NCI-H1930 (cell line): ENCODE measurements around the gene NOXA1.
"Not testable (repeated sequence)": the region's sequence is repeated elsewhere in the genome, so short reads cannot be mapped to it uniquely, and the experiment has no call there.

Experiments used
- DNase-seq, 2 experiments: peaks; one replicate each; lab custom pipeline; 2025; lab: John Stamatoyannopoulos, UW

NOXA1 gene

DNA sequence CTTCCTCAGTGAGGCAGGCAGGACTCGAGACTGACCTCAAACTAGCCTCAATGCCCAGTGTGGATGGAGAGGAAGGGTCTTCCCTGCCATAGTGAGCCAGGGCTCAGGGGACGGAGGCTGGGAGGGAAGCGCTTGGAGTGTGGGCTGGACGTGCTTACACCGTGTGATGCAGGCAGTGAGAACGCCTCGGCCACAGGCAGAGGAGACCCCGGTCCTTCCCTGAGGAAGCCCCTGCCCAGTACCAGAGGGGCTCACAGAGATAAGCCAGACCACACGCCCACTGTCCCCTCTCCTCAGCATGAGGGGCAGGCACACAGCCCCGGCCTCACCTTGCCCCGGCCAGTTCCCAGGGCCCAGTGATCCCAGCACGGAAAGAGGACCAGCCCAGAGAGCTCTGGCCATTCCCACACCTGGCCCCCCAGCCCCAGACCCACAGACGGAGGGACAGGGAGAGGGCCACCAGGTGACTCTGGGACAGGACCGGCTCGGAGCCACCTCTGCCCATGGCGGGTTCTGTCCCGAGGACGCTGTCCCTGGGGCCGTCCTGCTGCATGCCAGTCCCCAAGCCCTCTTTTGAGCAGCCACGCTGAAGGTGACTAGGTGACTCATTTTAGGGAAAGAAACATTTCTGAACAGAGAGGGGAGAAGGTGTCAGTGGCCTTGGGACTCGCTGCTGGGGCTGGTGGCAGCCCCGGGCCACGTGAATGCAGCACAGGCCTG lies 42.0 kb downstream of the NOXA1 start:
- DNase-seq, result no peak

DNA sequence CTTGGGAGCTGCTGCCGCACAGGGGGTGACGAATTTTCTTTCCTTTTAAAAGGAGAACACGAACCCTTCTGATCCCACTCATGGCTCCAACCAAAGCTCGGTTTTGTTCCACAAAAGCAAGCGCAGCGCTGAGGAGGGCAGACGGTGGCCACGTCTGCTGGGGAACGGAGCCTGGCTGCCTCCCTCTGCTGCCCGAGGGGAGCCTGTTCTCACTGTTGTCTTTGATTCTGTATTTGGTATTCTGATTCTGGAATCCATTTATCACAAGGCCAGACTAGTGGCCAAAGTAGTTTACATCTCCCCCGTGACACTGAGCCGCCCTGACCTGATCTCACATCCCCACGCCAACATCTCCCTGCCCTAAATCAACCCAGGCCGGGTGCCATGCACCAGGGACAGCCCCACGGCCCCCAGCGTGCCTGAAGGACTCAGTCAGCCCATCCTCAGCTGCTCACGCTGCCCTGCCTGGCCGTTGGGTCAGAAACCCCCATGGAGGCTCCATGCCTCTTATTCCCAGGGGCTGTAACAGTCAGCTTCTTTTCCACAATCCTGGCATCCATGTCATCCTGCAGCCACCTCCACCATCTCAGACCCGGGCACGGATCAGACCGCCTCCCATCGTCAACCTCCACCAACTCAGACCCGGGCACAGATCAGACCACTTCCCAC lies 42.7 kb downstream of the NOXA1 start:
- no peak for DNase-seq

DNA sequence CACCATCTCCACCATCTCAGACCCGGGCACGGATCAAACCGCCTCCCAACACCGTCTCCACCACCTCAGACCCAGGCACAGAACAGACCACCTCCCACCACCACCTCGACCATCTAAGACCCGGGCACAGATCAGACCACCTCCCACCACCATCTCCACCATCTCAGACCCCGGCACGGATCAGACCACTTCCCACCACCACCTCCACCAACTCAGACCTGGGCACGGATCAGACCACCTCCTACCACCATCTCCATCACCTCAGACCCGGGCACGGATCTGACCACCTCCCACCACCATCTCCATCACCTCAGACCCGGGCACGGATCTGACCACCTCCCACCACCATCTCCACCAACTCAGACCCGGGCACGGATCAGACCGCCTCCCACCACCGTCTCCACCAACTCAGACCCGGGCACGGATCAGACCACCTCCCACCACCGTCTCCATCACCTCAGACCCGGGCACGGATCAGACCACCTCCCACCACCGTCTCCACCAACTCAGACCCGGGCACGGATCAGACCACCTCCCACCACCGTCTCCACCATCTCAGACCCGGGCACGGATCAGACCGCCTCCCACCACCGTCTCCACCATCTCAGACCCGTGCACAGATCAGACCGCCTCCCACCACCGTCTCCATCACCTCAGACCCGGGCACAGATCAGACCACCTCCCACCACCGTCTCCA lies 43.3 kb downstream of the NOXA1 start:
- DNase-seq, result not testable (repeated sequence)

DNA sequence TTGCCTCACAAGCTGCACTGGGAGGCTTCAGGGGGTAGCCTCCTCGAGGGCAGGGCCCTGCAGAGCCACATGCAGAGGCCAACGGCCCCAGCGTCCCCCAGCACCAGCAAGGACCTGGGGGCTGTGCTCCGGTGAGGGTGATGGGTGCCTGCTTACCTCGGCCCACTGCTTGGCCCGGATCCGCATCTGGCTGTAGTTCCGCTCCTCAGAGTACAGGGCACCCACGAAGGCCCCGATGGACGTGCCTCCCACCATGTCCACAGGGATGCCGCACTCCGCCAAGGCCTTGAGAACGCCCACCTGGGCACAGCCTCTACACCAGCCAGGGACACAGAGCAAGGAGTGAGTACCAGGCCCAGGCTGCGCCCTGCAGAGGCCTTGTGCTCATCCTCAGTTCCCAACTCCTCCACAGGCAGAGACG lies 44.0 kb downstream of the NOXA1 start:
- no peak for DNase-seq

DNA sequence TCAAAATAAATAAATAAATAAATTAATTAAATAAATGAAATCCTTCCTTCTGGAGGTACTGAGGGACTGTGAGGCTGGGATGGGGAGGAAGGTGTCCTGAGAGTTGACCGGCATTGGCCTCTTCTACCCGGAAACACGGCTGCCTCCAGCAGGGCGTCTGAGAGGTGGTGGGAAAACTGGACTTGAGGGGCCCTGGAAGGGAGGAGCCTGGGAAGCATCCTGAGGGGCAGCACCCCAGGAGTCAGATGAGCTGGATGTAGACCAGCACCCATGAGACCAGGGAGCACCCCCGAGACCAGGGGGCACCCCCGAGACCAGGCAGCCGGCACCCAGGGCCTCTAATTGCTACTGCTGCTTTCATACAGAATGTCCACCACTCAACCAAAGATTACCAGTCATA lies 44.7 kb downstream of the NOXA1 start:
- no peak for DNase-seq

- DNase-seq, result no peak
Measured at GRCh38 chr9:137470785-137471184, 47.6 kb downstream of the NOXA1 start.

DNA sequence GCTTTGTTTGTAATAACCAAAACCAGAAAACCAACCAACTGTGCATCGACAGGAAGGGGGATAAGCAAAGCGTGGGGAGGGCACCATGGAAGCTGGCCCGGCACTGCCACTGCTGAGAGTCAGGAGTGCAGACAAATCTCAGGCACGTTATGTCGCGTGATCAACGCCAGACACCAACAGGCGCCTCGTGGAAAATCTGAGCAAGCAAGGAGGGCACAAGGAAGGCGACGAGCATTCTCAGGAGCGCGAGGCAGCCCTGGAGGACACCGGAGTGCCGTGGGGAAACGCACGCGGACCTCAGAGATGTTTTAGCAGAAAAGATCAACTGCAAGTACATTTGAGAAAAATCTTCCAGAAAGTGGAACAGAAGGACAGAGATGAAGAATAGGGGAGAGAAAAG lies 51.1 kb downstream of the NOXA1 start:
- no peak for DNase-seq

- DNase-seq, result no peak
Measured at GRCh38 chr9:137475666-137476065, 52.5 kb downstream of the NOXA1 start.

GRCh38 chr9:137476856-137477255 lies 53.7 kb downstream of the NOXA1 start:
- no peak for DNase-seq

GRCh38 chr9:137477778-137478612 lies 54.8 kb downstream of the NOXA1 start:
- no peak for DNase-seq

DNA sequence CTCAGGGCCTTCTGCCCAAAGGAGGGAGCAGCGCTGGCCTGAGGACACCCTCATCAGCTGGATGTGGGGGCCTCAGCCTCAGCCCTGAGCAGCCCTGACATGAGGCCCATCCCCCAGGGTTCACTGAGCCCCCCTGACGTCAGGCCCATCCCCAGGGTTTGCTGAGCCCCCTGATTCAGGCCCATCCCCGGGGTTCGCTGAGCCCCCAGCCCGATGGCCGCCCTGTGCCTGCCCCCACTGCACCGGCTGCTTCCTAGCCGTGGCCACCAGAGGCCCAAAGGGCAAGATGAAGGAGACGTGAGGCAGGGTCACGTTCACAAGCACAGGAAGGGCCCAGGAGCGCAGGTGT lies 55.4 kb downstream of the NOXA1 start:
- DNase-seq, result no peak

DNA sequence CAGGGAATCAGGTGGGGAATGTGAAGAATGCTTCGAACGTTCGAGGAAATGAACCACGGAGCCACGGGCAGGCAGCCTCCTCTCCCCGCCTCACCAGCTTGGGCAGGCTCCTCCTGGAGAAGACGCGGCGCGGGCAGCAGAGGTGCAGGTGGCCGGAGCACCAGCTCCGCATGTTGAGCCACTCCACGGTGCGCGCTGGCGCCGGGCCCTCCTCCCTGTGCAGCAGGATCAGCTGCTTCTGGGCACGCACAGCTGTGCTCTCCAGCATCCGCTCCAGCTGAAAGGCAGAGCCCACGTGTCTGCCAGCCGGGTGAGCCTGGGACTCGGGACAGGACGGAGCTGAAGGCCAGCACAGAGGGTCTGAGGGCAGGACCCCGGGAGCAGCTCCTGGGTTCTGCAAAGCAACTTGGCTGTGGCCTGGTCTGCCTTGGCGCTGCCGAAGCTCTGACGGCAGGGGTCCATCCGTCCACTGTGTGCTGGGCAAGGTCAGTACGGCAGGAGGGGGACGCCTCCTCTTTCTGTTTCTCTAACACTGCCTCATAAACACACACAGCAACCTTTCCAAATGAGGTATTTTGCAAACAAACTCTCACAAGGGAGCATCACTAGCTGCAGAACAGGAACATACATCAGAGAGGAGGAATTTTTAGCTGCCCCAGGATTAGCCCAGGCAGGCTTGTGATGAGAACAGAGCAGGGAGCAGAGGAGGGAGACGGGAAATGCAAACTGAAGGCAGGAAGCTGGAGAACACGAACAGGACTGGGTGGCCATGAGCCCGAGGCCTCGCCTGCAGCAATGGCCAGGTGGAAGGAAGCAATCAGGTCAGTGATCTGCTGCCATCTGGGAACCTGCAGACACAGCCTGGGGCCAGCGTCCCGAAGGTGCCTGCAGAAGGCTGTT lies 56.0 kb downstream of the NOXA1 start:
- DNase-seq, result no peak

DNA sequence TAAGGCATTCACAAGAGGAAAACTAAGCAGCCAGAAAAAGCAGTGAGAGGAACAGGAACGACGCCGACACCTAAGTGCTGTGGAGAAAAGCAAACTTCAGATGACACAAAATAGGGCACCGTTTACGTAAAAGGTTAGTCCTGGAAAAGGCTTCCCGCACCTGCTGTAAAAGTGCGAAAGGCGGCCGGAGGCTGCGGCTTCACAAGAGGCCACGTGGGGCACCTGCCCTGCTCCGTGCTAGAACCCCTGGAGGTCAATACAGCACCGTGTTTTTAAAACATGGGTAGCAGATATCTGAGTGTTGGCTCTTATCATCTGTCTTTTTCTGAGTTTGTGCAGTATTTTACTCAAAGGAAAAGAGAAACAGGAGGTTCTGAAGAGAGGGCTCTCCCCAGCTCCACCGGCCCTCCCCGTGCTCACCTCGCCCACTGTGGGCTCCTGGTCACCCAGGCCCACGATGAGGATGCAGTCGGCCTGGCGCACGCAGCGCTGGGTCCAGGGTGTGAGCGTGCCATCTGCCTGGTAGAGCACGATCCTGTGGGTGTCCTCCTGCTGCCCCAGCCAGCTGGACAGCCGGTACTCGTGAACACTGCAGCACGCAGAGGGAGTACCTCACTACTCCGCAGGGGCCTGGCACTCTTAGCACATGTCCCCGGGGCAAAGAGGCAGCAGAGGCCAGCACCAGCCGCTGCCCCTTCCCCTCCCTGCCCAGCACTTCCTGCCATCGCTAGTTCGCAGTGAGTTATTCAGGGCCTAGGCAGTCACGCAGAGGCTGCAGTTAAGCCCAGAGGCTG lies 56.9 kb downstream of the NOXA1 start:
- DNase-seq, result no peak

GRCh38 chr9:137480686-137481683 lies 57.8 kb downstream of the NOXA1 start:
- DNase-seq, result no peak

DNA sequence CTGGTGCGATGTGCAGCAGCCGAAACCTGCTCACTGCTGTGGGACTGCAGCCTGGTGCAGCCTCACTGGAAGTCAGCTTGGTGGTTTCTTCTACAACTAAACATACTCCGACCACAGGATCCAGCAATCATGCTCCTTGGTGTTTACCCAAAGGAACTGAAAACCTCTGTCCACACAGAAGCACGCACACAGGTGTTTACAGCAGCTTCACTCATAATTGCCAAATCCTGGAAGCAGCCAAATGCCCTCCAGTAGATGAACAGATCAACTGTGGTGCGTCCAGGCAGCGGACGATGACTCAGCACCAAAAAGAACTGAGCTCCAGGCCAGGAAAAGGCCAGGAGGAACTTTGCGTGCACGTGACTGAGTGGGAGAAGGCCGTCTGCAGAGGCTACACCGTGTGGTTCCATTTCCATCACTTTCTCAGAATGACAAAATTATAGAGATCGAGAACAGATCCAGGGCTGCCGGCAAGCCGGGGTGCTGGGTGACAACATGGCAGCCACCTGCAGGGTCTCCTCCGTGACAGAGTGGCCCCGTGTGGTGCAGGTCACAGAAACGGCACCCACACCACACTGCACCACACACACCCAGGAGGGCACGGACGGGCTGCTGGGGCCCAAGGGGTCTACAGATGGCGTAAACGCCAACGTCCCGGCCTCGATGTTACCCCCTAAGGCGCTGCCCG lies 59.0 kb downstream of the NOXA1 start:
- no peak for DNase-seq
